DOHH2 (cell line): ENCODE measurements around the gene CTTNBP2.

Source experiments
- H3F3A ChIP-seq: fragments of 200-600 bp; sonication (generic), shearing (Covaris generic); 2 replicates; pipeline ENCODE4 v1.6.0; 2016; ENCODE audit warnings: antibody characterized with exemption, mild to moderate bottlenecking; ENCODE audit not compliant: control insufficient read depth, insufficient read depth
- H3K27ac ChIP-seq: fragments of 200-600 bp; sonication (generic); 2 replicates; pipeline ENCODE4 v1.5.1; 2014; ENCODE audit warnings: low read depth, mild to moderate bottlenecking, low read length, moderate library complexity
- H3K27me3 ChIP-seq: fragments of 200-600 bp; sonication (generic); 2 replicates; pipeline ENCODE4 v1.6.1; 2014; ENCODE audit warnings: mild to moderate bottlenecking, low read length, mixed read lengths; ENCODE audit not compliant: control insufficient read depth
- H3K36me3 ChIP-seq: fragments of 200-600 bp; sonication (generic); 2 replicates; pipeline ENCODE4 v1.6.1; 2014; ENCODE audit warnings: mild to moderate bottlenecking, low read length, moderate library complexity, mixed read lengths; ENCODE audit not compliant: control insufficient read depth
- H3K4me1 ChIP-seq: fragments of 200-600 bp; sonication (generic); 2 replicates; pipeline ENCODE4 v1.6.1; 2014; ENCODE audit warnings: mild to moderate bottlenecking, low read length, mixed read lengths; ENCODE audit not compliant: control insufficient read depth
- H3K4me2 ChIP-seq: fragments of 200-600 bp; sonication (generic); 2 replicates; pipeline ENCODE4 v1.6.0; 2014; ENCODE audit warnings: mild to moderate bottlenecking, low read length, moderate library complexity
- H3K4me3 ChIP-seq: fragments of 200-600 bp; sonication (generic); 2 replicates; pipeline ENCODE4 v1.5.1; 2014; ENCODE audit warnings: mild to moderate bottlenecking, low read length, mixed read lengths
- H3K79me2 ChIP-seq: fragments of 200-600 bp; sonication (generic); 2 replicates; pipeline ENCODE4 v1.6.1; 2014; ENCODE audit warnings: mild to moderate bottlenecking, low read length, mixed read lengths; ENCODE audit not compliant: control insufficient read depth
- H3K9me2 ChIP-seq: fragments of 200-600 bp; sonication (generic); replicated peaks from 2 replicates; pipeline ENCODE4 v1.6.1; 2014; ENCODE audit warnings: mild to moderate bottlenecking, low read length, mixed read lengths; ENCODE audit not compliant: control insufficient read depth
- H3K9me3 ChIP-seq: fragments of 200-600 bp; sonication (generic); 2 replicates; pipeline ENCODE4 v1.6.1; 2014; ENCODE audit warnings: antibody characterized with exemption, low read length, mixed read lengths; ENCODE audit not compliant: control insufficient read depth, insufficient read depth
- H4K20me1 ChIP-seq: fragments of 200-600 bp; sonication (generic); 2 replicates; pipeline ENCODE4 v1.6.0; 2014; ENCODE audit warnings: low read depth, mild to moderate bottlenecking, antibody characterized with exemption, low read length, moderate library complexity; ENCODE audit not compliant: control insufficient read depth, insufficient read depth
- EZH2phosphoT487 ChIP-seq: fragments of 200-600 bp; sonication (generic); IDR thresholded peaks from 2 replicates; pipeline ENCODE4 v1.6.1; 2017; ENCODE audit warnings: borderline replicate concordance, mild to moderate bottlenecking, antibody characterized with exemption, low read length, moderate library complexity, mixed read lengths
- TF ChIP-seq, protein P1 (sequence below): fragments of 200-600 bp; sonication (generic); IDR thresholded peaks from one replicate; pipeline ENCODE4 v1.5.1; 2014; ENCODE audit warnings: antibody characterized with exemption, mild to moderate bottlenecking, low read depth, low read length; ENCODE audit not compliant: poor library complexity, severe bottlenecking

The CTTNBP2 gene

GRCh38 chr7:117856196-117856595 lies 17.0 kb downstream of the CTTNBP2 start:
- TF ChIP-seq EZH2phosphoT487, result no peak
- TF ChIP-seq, protein P1, sequence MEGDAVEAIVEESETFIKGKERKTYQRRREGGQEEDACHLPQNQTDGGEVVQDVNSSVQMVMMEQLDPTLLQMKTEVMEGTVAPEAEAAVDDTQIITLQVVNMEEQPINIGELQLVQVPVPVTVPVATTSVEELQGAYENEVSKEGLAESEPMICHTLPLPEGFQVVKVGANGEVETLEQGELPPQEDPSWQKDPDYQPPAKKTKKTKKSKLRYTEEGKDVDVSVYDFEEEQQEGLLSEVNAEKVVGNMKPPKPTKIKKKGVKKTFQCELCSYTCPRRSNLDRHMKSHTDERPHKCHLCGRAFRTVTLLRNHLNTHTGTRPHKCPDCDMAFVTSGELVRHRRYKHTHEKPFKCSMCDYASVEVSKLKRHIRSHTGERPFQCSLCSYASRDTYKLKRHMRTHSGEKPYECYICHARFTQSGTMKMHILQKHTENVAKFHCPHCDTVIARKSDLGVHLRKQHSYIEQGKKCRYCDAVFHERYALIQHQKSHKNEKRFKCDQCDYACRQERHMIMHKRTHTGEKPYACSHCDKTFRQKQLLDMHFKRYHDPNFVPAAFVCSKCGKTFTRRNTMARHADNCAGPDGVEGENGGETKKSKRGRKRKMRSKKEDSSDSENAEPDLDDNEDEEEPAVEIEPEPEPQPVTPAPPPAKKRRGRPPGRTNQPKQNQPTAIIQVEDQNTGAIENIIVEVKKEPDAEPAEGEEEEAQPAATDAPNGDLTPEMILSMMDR, result no peak

GRCh38 chr7:117854186-117854585 lies 19.1 kb downstream of the CTTNBP2 start:
- Histone ChIP-seq H4K20me1 (no peaks in the 10 kb centered on the region), H3K27ac (no peak overlapping the region), H3K9me3 (no peaks in the 10 kb centered on the region), H3K27me3 (no peaks in the 10 kb centered on the region), H3K36me3 (no peaks in the 10 kb centered on the region), H3K79me2 (no peaks in the 10 kb centered on the region), H3K4me3 (no peak overlapping the region), H3K9me2 (no peaks in the 10 kb centered on the region), H3K4me1 (no peaks in the 10 kb centered on the region), H3F3A (no peaks in the 10 kb centered on the region), H3K4me2 (no peak overlapping the region)
- TF ChIP-seq, protein P1, result no peak
- no peak for TF ChIP-seq EZH2phosphoT487

More at GRCh38 chr7:117856196-117856595, 17.0 kb downstream of the CTTNBP2 start:
- H3K4me2 ChIP-seq, result no peak overlapping the region
- H3K36me3 ChIP-seq, result no peaks in the 10 kb centered on the region
- H4K20me1 ChIP-seq, result no peaks in the 10 kb centered on the region
- no peaks in the 10 kb centered on the region for H3K9me2 ChIP-seq
- H3K27ac ChIP-seq, result no peak overlapping the region
- H3K4me1 ChIP-seq, result no peaks in the 10 kb centered on the region
- H3K79me2 ChIP-seq, result no peaks in the 10 kb centered on the region
- H3K9me3 ChIP-seq, result no peaks in the 10 kb centered on the region
- H3F3A ChIP-seq, result no peaks in the 10 kb centered on the region
- no peaks in the 10 kb centered on the region for H3K27me3 ChIP-seq
- H3K4me3 ChIP-seq, result no peak overlapping the region

GRCh38 chr7:117848941-117849340 lies 24.3 kb downstream of the CTTNBP2 start:
- H3K4me3 ChIP-seq, result no peak overlapping the region
- H3K4me1 ChIP-seq, result no peaks in the 10 kb centered on the region
- no peaks in the 10 kb centered on the region for H3K9me2 ChIP-seq
- TF ChIP-seq, protein P1, result no peak
- TF ChIP-seq EZH2phosphoT487, result no peak
- H3K36me3 ChIP-seq, result no peaks in the 10 kb centered on the region
- H4K20me1 ChIP-seq, result no peaks in the 10 kb centered on the region
- H3K27ac ChIP-seq, result no peak overlapping the region
- H3K27me3 ChIP-seq, result no peaks in the 10 kb centered on the region
- no peaks in the 10 kb centered on the region for H3K79me2 ChIP-seq
- no peak overlapping the region for H3K4me2 ChIP-seq
- no peaks in the 10 kb centered on the region for H3K9me3 ChIP-seq
- H3F3A ChIP-seq, result no peaks in the 10 kb centered on the region

GRCh38 chr7:117844678-117845077 lies 28.6 kb downstream of the CTTNBP2 start:
- H3K27me3 ChIP-seq, result no peaks in the 10 kb centered on the region
- TF ChIP-seq, protein P1, result no peak
- no peak for TF ChIP-seq EZH2phosphoT487
- H3K4me3 ChIP-seq, result no peak overlapping the region
- H3K36me3 ChIP-seq, result no peaks in the 10 kb centered on the region
- no peaks in the 10 kb centered on the region for H3K9me2 ChIP-seq
- no peaks in the 10 kb centered on the region for H3K9me3 ChIP-seq
- no peaks in the 10 kb centered on the region for H3K4me1 ChIP-seq
- H3F3A ChIP-seq, result no peaks in the 10 kb centered on the region
- H3K79me2 ChIP-seq, result no peaks in the 10 kb centered on the region
- H3K4me2 ChIP-seq, result no peak overlapping the region
- H4K20me1 ChIP-seq, result no peaks in the 10 kb centered on the region
- no peak overlapping the region for H3K27ac ChIP-seq
